GM21723 (cell line): ENCODE results near the gene SYNC.
"Not testable (repeated sequence)": the region's sequence is repeated elsewhere in the genome, so short reads cannot be mapped to it uniquely, and the experiment has no call there.

Source experiments
- ATAC-seq: cut with Tn5 transposase; IDR thresholded peaks from one replicate; pipeline ENCODE4 v1.9.1; 2021; ENCODE audit warnings: mild to moderate bottlenecking, moderate library complexity; ENCODE audit not compliant: unreplicated experiment

SYNC gene

DNA sequence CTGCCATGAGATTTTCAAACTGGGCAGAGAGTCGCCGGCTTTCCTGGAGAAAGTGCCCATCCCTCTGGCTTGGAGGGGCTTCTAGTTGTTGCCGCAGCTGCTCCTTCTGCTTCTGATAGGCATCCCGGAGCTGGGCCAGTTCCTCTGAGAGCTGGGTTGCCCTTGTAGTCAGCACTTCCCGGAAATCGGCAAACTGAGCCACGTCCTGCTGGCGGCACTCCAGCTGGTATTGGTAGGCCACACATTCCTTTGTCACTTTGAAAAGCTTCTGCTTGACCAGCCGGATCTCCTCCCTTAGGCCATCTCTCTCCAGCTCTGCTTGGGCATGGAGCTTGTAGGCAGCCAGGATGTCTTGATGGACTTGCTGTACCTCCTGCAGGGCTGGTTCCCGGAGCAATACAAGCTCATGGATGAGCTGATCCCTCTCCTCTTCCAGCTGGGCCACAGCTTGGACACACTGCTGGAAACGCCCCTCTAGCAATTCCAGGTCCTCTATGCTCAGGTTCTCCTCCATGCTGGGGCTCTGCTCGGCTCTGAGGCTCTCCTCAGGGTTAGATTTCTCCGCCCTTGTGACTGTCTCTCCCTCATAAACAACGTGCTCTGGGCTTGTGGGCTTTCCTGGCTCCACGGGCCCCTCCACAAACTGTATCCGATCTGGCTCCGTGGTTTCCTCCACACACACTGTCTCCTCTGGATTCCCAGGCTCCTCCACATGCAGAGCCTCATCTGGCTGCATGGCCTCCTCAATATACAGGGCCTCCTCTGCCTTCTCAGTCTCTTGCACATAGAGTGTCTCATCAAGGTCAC lies 7.3 kb downstream of the SYNC start:
- no peak for ATAC-seq

DNA sequence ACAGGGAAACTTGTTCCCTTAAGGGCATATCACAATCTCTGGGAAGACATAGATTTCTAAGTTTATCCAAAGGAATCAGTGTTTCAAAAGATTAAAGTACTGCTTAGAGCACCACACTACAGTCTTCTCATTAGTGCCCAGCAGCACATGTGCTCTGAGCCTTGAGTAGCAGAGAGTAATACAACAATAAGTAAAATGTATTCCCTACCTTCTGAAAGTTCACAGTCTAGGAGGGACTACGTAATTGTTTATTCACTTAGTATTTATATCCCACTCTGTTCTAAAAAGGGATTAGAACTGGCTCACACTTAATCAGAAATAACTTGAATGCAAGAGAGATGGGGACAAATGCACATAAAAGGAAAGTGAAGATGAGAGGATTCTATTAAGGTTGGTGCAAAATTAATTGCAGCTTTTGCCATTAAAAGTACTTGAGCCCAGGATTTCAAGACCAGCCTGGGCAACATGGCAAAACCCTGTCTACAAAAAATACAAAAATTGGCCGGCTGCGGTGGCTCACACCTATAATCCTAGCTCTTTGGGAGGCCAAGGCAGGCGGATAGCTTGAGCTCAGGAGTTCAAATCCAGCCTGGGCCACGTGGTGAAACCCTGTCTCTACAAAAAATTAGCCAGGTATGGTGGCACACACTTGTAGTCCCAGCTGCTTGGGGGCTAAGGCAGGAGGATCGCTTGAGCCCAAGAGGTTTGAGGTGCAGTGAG lies 9.0 kb downstream of the SYNC start:
- no peak for ATAC-seq

DNA sequence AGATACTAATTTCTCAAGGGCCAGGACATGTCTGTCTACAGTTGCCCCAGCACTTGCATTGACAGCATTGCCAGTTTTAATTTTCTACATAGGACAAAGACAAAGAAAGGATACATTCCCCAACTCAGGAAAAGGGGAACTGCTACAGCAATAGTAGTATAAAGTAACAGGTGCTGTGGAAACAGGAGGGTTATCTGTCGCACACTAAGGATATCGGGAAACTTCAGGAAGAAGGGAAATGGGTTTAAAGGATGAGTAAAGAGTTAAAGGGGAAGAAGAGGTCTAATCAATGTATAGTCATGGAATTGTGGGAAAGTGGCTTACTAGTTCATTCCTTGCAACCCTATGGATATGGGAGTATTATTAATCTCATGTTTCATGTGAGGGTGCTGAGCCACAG lies 16.2 kb downstream of the SYNC start:
- no peak for ATAC-seq

DNA sequence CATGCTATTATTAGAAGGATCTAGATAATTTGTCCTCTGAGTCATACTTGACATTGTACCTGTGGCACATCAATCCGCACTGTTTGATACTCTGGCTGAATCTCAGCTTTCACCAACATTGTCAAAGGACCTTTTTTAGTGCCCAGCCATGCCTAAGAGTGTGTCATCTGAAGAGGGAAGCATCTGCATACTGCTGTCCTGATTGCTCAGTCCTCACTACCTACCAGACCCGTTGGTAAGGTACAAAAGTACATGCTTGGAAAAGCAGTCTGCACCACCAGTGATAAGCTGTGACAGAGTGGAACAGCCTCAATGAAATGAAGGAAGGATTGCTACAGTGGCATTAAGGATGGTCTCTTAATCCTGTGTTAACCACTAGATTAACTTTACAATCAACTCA lies 17.1 kb downstream of the SYNC start:
- no peak for ATAC-seq

DNA sequence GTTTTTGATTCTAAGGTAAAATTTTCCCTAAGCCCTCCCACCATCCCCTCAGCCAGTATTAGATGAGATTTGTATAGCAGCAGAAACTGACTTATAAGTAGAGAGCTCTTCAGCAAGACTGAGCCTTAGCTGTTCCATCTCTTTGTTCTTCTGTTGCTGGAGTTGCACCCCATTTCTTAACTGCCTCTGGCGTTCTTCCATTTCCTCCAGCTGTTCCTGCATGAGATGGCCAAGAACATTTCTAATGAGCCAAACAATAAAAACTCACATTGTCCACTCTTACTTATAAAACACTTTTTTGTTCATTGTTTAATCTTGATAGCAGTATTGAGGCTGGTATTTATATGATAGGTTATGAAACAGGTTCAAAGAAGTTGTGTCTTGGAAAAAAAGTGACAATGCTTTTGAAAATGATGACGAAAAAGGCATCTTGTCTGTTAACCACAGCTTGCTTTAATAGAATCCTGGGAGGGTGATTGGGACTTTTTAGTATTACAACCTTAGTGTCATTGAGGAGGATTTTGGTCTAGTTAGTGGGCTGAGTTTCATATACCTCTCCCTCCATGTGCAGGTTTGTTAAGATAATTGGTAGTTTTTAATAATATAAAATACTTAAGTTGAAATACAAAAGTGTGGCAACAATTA lies 18.3 kb downstream of the SYNC start:
- ATAC-seq: no peak

DNA sequence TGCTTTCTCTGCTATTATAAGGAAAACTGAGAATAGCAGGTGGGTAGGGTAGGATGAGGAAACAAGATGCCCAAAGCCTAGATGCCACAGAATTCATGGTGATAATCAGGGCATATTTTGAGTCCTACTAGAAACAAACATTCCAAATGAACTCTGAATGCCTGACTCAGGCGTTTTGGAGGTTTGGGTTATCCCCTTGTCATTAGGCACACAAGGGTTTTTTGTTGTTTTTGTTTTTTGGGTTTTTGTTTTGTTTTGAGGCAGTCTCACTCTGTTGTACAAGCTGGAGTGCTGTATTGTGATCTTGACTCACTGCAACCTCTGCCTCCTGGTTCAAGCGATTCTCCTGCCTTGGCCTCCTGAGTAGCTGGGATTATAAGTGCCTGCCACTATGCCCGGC lies 19.2 kb downstream of the SYNC start:
- ATAC-seq: no peak

DNA sequence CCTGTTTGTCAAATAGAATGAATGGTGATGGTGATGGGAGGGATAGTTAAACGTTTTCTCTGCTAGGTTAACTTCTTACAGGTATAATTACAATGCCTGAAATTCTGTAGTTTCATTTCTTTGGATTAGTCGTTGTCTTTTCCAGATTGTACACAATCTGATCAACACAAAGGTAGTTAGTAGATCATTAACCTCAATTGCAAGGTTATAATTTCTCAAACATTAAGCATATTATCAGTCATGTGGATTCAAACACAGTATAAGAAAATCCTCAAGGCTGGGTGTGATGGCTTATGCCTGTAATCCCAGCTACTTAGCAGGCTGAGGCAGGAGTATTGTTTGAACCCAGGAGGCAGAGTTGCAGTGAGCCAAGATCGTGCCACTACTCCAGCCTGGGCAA lies 20.6 kb downstream of the SYNC start:
- no peak for ATAC-seq

DNA sequence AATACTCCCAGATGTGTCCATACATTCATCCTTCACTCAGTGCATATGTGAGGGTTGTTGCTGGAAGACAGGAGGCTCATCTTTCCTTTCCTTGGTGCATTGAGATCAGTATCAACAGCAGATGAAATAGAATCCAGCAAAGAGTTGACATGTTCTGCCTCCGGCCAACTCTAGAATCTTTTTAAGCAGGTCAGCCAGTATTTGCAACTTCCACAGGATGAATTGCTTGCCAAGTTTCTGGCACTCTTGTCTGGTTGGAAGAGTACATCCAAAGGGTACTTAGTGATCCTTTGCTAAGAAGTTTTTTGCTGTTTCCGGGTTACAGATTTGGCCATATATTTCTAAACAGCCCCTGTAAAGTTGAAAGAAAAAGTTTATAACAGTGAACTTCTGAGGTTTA lies 21.1 kb downstream of the SYNC start:
- no peak for ATAC-seq

DNA sequence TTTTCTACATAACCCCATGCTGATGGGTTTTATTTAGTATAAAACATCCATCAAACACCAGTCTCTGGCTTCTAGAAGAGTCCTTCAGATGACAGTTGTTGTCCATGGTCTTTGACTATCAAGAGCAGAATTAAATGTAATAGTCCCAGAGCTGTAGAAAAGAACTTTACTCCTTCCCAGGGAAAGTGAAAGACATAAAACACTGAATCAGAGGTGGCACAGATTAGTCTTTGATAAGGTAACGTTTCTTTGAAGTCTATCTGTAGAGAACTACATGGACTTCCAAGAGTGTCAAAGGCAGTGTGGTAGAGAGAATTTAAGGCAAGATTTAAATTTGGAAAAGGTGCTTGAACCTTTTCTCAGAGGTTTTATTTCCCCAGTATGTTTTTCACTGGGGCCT lies 21.9 kb downstream of the SYNC start:
- no peak for ATAC-seq

DNA sequence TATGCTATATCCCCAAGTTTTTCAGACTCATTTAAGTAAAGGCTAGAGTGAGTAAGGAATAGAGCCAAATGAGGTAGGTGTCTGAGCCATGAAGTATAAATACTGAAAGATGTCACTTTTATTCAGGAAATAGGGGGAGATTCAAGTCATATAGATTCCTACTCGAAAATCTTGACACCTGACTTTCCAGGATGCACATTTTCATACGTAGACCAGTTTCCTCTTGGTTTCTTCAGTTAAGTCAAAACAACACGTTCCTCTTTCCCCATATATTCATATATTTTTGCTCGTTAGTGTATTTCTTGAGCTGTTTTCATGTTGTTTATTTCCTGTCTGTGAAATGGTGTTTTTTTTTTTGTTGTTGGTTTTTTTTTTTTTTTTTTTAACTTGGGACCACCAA lies 22.6 kb downstream of the SYNC start:
- ATAC-seq: not testable (repeated sequence)

DNA sequence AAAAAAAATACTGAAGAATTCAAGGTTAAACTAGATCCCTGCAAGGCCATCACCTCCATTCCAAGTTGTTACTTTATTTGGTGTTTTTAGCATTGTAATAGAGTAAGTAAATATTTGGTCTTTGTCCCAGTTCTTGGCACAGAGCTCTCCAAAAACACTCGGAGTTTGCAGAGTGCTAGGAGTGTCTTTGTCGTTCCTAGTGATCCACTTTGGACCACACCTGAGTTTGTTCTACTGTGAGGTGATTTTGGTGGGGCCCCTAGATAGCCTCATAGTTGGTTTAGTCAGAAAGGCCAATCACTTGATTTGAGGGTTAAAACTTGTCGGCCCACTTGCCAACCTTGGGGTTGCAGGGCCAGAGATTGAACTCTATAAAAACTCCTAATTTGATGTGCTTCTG lies 25.6 kb downstream of the SYNC start:
- ATAC-seq: no peak

DNA sequence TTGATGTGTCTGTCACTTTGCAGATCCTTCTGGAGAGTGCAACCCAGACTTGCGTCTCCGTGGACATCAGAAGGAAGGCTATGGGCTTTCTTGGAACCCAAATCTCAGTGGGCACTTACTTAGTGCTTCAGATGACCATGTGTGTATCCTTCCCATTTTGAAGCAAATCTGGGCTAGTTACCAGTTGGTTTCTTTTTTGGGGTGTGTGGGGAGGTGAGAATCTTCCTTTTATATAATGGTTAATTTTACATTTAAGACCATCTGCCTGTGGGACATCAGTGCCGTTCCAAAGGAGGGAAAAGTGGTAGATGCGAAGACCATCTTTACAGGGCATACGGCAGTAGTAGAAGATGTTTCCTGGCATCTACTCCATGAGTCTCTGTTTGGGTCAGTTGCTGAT lies 33.9 kb downstream of the SYNC start:
- not testable (repeated sequence) for ATAC-seq

DNA sequence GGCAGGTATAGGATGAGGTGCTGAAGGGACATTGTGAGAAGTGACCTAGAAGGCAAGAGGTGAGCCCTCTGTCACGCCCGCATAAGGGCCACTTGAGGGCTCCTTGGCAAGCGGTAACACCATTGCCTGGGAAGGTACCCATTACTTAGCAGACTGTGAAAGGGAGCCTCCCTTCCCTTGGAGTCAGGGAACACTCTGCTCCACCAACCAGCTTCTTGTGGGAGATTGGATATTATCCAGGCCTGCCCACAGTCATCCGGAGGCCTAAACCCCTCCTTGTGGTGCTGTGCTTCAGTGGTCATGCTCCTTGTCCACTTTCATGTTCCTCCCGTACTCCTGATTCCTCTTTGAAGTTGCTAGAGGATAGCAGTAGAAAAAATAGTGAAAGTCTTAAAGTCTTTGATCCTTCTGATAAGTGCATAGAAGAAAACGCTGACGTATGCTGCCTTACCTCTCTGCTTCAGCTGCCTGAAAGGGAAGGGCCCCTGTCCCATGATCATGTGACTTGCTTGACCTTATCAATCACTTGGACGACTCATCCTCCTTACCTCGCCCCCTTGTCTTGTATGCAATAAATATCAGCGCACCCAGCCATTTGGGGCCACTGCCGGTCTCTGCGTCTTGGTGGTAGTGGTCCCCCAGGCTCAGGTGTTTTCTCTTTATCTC lies 35.5 kb downstream of the SYNC start:
- ATAC-seq: no peak

DNA sequence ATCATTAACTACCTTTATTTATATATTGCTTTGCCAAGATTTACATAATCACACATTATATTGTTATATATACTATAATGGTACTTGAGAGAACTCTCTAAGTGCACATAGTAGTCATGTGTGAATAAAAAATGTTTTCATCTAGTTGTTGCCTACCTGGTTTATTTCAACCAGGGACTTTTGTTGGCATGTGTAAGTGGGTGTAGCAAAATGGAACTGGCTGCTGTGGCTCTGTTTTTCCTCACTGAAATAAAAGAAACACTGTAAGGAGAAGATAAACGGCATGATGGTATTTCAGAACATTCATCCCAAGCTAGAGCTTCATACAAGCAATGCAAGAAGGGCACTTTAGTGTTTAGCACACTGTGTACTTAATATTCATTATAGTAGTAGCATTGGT lies 36.7 kb downstream of the SYNC start:
- no peak for ATAC-seq

DNA sequence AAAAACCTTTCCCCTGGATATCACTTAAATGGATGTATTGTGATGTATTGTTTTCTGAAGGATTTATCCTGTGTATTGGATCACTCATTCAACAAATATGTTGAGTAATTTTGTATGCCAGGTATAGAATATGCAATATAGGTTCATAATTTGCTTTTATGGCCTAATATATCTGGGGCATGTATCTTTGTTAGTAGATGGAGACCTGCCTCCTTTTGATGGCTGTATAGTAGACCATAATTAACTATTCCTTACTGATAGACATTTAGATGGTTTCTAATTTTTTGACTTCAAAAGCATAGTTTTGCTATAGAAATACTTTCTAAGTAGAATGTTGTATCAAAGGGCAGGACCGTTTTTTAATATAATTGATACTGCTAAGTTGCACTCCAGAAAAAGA lies 43.0 kb downstream of the SYNC start:
- no peak for ATAC-seq

DNA sequence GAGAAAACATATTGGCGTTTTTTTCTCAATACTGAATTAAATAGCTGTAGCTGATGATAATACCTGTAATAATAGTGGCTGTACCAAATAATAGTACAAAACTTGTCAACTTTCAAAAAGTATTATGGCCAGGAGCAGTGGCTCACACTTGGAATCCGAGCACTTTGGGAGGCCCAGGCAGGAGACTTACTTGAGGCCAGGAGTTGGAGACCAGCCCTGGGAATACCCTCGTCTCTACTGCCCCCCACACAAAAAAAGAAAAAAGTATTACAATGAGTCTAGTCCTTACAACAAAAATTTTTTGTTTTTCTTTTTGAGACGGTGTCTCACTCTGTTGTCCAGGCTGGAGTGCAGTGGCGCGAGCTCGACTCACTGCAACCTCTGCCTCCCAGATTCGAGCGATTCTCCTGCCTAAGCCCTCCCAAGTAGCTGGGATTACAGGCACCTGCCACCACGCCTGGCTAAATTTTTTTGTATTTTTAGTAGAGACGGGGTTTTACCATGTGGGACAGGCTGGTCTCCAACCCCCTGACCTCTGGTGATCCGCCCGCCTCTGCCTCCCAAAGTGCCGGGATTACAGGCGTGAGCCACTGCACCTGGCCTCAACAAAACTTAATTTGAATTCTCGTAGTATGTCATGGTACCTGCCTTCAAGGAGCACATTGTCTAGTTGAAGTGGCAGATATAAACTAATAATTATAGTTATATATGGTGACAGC lies 50.2 kb downstream of the SYNC start:
- no peak for ATAC-seq

DNA sequence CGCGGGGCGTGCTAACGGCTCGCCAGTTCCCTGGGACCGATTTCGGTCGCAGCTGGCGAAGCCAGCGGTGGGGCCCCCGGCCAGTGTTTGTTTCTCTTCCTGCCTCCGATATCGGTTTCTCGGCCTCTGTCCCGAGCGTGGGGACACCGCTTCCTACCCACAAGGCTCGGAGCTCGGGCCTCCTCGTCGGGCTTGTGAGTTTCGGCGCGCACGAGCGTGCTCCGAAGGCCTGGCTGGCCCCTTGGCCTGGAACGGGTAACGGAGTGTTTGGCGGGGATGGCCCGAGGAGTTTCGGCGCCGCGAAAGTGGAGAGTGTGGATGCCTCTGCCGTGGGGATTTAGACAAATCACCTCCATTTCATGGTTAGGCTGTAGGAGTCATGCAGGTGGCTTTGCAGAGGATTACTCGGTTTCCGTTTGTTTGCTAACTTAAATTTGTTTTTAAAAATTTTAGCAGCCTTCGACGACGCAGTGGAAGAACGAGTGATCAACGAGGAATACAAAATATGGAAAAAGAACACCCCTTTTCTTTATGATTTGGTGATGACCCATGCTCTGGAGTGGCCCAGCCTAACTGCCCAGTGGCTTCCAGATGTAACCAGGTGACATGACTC lies 51.0 kb downstream of the SYNC start:
- ATAC-seq: peak; percentile 15

DNA sequence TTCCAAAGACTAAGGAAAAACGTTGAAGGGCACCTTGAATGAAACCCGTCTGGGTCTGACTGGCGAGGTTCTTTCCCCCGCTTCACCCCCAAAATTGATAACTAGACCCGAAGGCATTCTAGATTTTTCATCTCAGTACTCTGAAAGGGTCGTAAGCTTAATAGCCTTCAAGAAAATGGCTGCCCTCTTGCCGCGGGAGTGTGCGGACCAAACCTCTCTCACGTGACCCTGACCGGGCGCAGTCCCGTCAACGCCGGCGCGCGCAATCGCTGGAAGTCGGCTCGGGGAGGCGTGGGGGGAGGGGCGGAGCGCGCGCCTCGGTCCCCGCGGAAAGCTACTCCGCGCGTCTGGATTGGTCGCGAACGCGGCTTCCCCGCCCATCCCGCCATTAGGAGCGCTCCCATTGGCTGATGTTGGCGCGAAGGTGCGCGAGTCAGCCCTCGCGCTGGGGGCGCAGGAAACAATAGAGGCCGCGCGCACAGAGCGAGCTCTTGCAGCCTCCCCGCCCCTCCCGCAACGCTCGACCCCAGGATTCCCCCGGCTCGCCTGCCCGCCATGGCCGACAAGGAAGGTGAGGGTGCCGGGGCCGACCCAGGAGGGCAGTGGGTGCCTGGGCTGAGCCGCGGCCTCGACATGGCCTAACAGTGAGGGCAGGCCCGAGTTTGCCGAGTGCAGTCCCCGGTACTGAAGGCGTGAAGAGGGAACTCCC lies 51.7 kb downstream of the SYNC start, which contains the start of gene RBBP4:
Gene RBBP4, plus strand, starts transcription at position 457 of the 709 bp plus-strand sequence. Its CDS starts 99 bp downstream, at position 556.
- peak; percentile 81 for ATAC-seq

DNA sequence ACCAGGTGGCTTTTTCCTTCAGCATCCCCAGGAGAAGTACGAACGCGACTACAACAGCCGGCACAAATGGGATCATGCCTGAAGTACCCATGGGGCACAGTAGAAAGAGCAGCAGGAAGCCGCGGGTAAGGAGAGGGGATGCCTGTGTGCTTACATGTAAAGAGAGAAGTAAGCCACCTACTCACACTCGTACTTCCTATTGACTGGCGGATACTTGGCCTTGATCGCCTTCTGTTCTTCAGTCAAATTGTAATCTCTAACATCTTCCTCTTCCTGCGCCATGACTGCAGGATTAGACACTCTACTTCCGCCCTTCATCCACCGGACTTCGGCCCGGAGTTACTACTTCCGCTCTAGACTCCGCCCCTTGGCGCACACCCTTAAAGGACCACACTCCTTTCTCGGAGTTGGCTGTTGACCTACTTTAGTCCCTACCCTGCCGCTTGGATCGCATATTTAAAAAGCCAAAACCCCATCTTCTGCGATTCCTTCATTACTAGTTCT lies 52.3 kb downstream of the SYNC start, which contains the start of gene ZBTB8OS:
Gene ZBTB8OS, minus strand, starts transcription at position 303 of the 504 bp plus-strand sequence. Its CDS starts 21 bp downstream, at position 282.
- ATAC-seq: peak; percentile 70
